Tibial artery (tissue), 4 donors: Measurements from ENCODE around the gene DOCK8.
A peak's percentile ranks its signal among the peaks of the same experiment; 100 is the strongest.
"Not testable (repeated sequence)": the region's sequence is repeated elsewhere in the genome, so short reads cannot be mapped to it uniquely, and the experiment has no call there.

Experiments
- DNase-seq, 2 donors: peaks; one replicate each; pipeline ENCODE4 v3.0.0-alpha.2; 2019
- H3K27ac ChIP-seq, 2 donors: fragments of 200-600 bp; sonication (generic) in 1 of 2; 1 replicate in 1 of 2; 2 replicates in 1 of 2; pipeline ENCODE4 v1.5.1; 2018 to 2019; ENCODE audit warnings: mild to moderate bottlenecking in 1 of 2
- H3K27me3 ChIP-seq, 2 donors: fragments of 200-600 bp; sonication (generic) in 1 of 2; one replicate each; pipeline versions ENCODE4 v1.5.1 to v1.6.0; 2016 to 2019
- H3K36me3 ChIP-seq, 3 donors: fragments of 200-600 bp; sonication (generic) in 2 of 3; one replicate each; pipeline ENCODE4 v1.5.1; 2016 to 2019; ENCODE audit warnings: mild to moderate bottlenecking in 2 of 3
- H3K4me1 ChIP-seq, 4 donors: fragments of 200-600 bp; sonication (generic) in 2 of 4; 1 replicate in 3 of 4; 2 replicates in 1 of 4; pipeline ENCODE4 v1.5.1; 2016 to 2019
- H3K4me3 ChIP-seq, 2 donors: fragments of 200-600 bp; sonication (generic) in 1 of 2; 1 replicate in 1 of 2; 2 replicates in 1 of 2; pipeline ENCODE4 v1.5.1; 2018 to 2019; ENCODE audit warnings: mild to moderate bottlenecking in 2 of 2
- H3K9me3 ChIP-seq, 3 donors: fragments of 200-600 bp; sonication (generic) in 1 of 3; one replicate each; pipeline ENCODE4 v1.5.1; 2016 to 2019
- intact Hi-C: fragments of 100-400 bp; cut with DNase I; formaldehyde crosslinking; loops from one replicate; pipeline ENCODE4 v1.15.0; 2023; ENCODE audit warnings: low total_unique reads
- TF ChIP-seq, protein P1 (sequence below), 2 experiments: fragments of 200-600 bp in 1 of 2; fragments of 450-650 bp in 1 of 2; IDR thresholded peaks; one replicate each; pipeline ENCODE4 v1.5.1; 2017 to 2019; ENCODE audit warnings: antibody characterized with exemption in 2 of 2, mild to moderate bottlenecking in 1 of 2, moderate library complexity in 1 of 2

DOCK8 gene

DNA sequence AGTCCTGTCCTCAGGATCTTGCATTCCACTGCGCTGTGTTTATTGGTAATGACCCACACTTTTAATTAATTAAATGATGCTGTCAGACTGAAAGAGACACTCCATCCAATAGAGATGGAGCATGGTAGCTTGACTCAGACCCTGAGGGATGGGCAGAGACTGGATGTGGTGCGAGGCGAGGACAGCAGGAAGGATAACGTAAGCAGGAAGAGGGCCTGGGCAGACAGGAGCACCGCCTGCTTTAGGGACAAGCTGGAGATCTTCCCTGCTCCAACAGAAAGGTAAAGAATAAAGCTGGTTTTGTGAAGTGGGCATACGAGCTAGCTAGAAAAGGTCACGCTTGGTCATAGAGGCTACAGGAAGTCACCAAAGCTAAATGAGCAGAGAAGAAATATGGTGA is 3.6 kb upstream of the DOCK8 start:
- Histone ChIP-seq H3K36me3 (no peaks in the 10 kb centered on the region), H3K27ac (no peak overlapping the region), H3K9me3 (no peaks in the 10 kb centered on the region), H3K27me3 (peaks cover 0 to 19% of the 10 kb centered on the region in 2 donors), H3K4me3 (no peak overlapping the region), H3K4me1 (peaks cover 0 to 14% (median 9%) of the 10 kb centered on the region in 4 donors)
- TF ChIP-seq, protein P1, sequence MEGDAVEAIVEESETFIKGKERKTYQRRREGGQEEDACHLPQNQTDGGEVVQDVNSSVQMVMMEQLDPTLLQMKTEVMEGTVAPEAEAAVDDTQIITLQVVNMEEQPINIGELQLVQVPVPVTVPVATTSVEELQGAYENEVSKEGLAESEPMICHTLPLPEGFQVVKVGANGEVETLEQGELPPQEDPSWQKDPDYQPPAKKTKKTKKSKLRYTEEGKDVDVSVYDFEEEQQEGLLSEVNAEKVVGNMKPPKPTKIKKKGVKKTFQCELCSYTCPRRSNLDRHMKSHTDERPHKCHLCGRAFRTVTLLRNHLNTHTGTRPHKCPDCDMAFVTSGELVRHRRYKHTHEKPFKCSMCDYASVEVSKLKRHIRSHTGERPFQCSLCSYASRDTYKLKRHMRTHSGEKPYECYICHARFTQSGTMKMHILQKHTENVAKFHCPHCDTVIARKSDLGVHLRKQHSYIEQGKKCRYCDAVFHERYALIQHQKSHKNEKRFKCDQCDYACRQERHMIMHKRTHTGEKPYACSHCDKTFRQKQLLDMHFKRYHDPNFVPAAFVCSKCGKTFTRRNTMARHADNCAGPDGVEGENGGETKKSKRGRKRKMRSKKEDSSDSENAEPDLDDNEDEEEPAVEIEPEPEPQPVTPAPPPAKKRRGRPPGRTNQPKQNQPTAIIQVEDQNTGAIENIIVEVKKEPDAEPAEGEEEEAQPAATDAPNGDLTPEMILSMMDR (IDR thresholded peaks at IDR 0.05), result no peak
- DNase-seq, result no peak
- intact Hi-C loops, result no loop called here

DNA sequence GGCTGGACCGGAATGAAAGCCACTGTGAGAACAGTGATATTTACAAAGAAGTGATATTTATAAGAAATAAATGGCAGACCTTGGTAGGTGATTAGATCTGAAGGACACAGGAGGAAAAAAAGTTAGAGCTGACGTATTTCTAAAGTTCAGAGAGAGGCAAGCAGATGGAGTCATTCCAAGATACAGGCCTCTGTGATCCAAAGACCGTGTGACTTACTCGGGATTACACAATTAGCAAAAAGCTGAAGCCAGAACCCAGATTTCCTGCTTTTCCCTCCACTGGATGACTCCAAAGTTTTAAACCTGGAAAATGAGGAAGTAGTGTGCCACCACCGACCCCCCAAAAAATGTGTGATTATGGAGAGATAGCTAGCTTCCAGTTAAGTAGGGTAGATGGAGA is 3.1 kb upstream of the DOCK8 start:
- intact Hi-C loops, result no loop called here
- Histone ChIP-seq H3K27me3 (peaks cover 0 to 19% of the 10 kb centered on the region in 2 donors), H3K9me3 (no peaks in the 10 kb centered on the region), H3K27ac (no peak overlapping the region), H3K36me3 (no peaks in the 10 kb centered on the region), H3K4me1 (peaks cover 0 to 14% (median 9%) of the 10 kb centered on the region in 4 donors), H3K4me3 (no peak overlapping the region)
- TF ChIP-seq, protein P1 (IDR thresholded peaks at IDR 0.05), result no peak
- DNase-seq, result peak in 1 of 2 donors; percentile 23

DNA sequence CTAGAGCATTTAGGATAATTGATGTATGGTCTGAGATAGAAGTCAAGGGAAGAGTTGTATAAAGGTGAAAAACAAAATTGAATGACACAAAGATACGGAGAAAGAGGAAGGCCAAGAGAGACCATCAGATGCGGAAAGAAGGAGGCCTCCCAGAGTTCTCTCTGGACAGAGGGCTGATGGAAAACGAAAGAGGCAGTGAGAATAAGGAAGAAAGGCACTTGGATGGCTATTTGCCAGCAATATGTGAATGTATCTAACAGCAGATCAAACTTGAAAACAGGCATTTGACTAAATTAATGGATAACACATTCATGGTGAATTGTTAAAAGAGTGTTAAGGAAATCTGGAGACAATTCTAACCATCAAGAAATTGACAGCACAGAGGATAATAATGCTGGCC is 2.4 kb upstream of the DOCK8 start:
- intact Hi-C loops, result no loop called here
- peaks cover 0 to 14% (median 9%) of the 10 kb centered on the region in 4 donors for H3K4me1 ChIP-seq
- H3K36me3 ChIP-seq, result no peaks in the 10 kb centered on the region
- H3K27me3 ChIP-seq, result peaks cover 0 to 19% of the 10 kb centered on the region in 2 donors
- no peak for DNase-seq
- no peak overlapping the region for H3K4me3 ChIP-seq
- TF ChIP-seq, protein P1 (IDR thresholded peaks at IDR 0.05), result no peak
- no peak overlapping the region for H3K27ac ChIP-seq
- no peaks in the 10 kb centered on the region for H3K9me3 ChIP-seq

DNA sequence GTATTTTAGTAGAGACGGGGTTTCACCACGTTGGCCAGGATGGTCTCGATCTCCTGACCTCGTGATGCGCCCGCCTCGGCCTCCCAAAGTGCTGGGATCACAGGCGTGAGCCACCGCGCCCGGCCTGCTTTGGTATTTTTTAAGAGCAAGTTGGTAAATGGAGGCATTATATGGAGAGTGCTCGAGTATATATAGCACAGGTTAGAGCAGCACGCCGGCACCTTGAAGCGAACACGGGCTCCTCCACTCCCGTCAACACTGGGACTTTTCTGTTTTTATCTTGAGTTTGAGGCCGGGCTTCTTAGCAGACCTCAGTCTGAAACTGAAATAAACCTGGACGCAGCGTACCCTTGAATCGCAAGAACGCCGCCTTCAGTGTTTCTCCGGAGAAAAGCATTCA is 764 bp upstream of the DOCK8 start:
- H3K27ac ChIP-seq, H3K9me3 ChIP-seq, H3K36me3 ChIP-seq, DNase-seq, intact Hi-C loops: not testable (repeated sequence)
- Histone ChIP-seq H3K27me3 (peaks cover 0 to 19% of the 10 kb centered on the region in 2 donors), H3K4me3 (peak overlapping the region in 1 of 2 donors; percentile 53), H3K4me1 (peaks cover 0 to 14% (median 9%) of the 10 kb centered on the region in 4 donors)

DNA sequence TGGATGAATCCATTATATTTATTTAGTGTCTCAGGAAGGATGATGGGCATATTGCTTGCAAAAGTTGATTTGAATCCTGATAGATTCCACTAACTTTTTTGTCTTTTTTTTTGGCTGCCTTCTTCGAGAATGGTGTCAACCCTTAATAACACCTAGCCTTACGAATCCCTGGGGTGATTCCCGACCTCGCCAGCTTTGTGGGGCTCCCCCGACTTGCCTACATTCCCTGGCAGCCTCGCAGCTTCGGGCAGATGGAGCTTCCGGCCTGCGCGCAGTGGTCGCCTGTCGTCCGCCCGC is 366 bp upstream of the DOCK8 start:
- peaks cover 0 to 14% (median 9%) of the 10 kb centered on the region in 4 donors for H3K4me1 ChIP-seq
- intact Hi-C loops, result no loop called here
- no peak for DNase-seq
- no peaks in the 10 kb centered on the region for H3K36me3 ChIP-seq
- H3K9me3 ChIP-seq, result no peaks in the 10 kb centered on the region
- H3K27me3 ChIP-seq, result peaks cover 0 to 22% of the 10 kb centered on the region in 2 donors
- peak overlapping the region; percentile 49 to 53 for H3K4me3 ChIP-seq
- H3K27ac ChIP-seq, result peak overlapping the region in 1 of 2 donors; percentile 32
- TF ChIP-seq, protein P1 (IDR thresholded peaks at IDR 0.05), result no peak

DNA sequence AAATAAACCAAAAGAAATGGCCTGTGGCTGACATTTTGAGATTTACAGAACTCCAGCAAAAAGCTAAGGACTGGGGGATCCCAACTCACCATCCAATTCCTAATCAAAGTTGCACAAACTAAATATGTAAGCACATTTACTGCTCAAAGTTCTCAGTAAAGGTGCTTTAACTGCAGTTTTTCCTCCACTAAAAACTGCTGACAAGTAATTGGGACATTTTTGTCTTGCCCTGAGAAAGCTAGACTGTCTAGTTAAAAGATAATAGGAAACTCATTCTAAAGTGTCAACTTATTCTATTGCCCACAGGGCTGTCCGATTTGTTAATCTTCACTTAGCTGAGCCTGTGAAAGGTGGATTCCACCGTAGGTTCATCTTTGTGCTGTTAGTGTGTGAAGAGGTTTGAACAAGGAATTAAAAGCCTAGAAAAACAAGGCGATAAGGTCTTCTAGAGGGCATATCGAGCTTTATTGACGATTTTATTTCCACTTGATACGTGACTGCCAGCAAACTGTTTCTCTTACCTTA is 1.0 kb downstream of the DOCK8 start:
- no peaks in the 10 kb centered on the region for H3K9me3 ChIP-seq
- intact Hi-C loops, result no loop called here
- TF ChIP-seq, protein P1 (IDR thresholded peaks at IDR 0.05), result no peak
- no peaks in the 10 kb centered on the region for H3K36me3 ChIP-seq
- H3K4me1 ChIP-seq, result peaks cover 0 to 14% (median 9%) of the 10 kb centered on the region in 4 donors
- H3K4me3 ChIP-seq, result peak overlapping the region; percentile 49 to 53
- no peak for DNase-seq
- H3K27ac ChIP-seq, result no peak overlapping the region
- peaks cover 0 to 25% of the 10 kb centered on the region in 2 donors for H3K27me3 ChIP-seq
